ENCODE data around the gene IER5L. TPM values are rescaled to one million over a fixed set of nuclear protein-coding genes. Genes with fewer than 3 reads are reported as not detected.

IER5L gene
- total RNA-seq, 4 donors from 2014 or later, result 10.9 to 16.1 (median 12.6) TPM

DNA sequence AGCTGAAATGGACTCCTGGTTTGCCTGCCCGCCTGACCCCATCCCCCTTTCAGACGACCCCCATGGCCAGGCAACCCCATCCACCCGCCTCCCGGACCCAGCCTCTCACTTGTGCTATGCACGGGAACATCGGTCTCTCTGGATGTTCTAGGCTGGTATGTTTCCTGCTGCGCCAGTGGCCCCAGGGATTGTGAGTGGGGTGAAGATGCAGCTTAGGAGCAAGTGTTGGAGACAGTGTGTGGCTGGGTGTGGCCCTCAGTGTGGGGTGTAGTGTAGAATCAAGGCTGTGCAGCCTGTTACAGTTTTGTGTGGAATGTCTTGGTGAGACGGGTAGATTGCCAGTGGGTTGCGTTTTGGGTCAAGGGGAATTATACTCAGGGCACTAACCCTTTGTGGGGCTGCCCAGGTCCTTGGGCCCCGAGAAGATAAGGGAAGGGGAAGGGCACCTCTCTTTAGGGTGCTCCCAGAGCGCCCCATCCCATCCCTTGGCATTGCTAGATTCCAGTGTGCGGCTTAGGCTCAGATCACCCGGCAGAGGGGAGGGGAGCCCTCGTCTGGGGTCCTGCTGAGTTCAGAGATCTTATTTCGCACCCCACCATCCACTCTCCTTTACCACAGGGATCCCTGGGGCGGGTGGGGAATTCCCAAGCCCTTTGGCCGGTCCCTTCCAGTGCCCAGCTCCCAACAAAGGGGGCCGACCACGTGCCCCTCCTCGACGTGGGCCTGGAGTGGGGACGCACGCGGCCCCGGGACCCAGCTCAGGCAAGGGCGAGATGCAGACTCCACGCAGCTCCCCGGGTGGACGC, 4.6 kb downstream of the IER5L start:
- H3K4me3 ChIP-seq (ENCODE audit: low read depth, poor library complexity, severe bottlenecking), result peak overlapping the region; percentile 55
- intact Hi-C loops (cut with DNase I; ENCODE audit: low total_unique reads), result loop anchor here (10.0 kb wide), 1 partner anchor 431 kb away; no protein-coding TSS in a partner anchor
- no peak for TF ChIP-seq CTCF (IDR thresholded peaks at IDR 0.05)
- TF ChIP-seq POLR2A (IDR thresholded peaks at IDR 0.05), result no peak
- 14 to 16% methylated on average over 23 to 29 of the region's 29 CpGs for WGBS, 2 donors
- no peak for DNase-seq (ENCODE audit: low spot score in 2 of 2)

DNA sequence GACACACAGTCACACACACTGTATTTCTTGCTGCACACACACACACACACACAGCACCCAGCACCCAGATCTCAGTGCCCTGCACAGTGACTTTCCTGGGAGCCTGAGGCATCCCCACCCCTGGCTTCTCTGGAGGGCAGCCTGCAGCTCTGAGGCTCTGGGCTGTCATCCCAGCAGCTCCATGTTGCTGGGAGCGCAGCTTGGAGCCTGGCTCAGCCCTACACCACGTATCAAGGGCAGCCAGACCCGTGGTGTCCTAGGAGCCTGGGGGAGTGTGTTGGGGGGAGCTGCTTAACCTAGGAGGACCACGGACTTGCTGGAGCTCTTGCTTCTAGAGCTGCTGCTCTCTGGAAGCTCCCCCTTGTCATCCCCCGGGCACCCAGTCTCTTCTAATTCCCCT, 5.2 kb downstream of the IER5L start:
- 17 to 22% methylated on average over 3 to 5 of the region's 5 CpGs for WGBS, 2 donors
- DNase-seq (ENCODE audit: low spot score in 2 of 2), result no peak
- H3K4me3 ChIP-seq (ENCODE audit: low read depth, poor library complexity, severe bottlenecking), result no peak overlapping the region
- TF ChIP-seq CTCF (IDR thresholded peaks at IDR 0.05) (no peak), POLR2A (IDR thresholded peaks at IDR 0.05) (no peak)
- intact Hi-C loops (cut with DNase I; ENCODE audit: low total_unique reads), result loop anchor here (10.0 kb wide), 1 partner anchor 432 kb away; no protein-coding TSS in a partner anchor

DNA sequence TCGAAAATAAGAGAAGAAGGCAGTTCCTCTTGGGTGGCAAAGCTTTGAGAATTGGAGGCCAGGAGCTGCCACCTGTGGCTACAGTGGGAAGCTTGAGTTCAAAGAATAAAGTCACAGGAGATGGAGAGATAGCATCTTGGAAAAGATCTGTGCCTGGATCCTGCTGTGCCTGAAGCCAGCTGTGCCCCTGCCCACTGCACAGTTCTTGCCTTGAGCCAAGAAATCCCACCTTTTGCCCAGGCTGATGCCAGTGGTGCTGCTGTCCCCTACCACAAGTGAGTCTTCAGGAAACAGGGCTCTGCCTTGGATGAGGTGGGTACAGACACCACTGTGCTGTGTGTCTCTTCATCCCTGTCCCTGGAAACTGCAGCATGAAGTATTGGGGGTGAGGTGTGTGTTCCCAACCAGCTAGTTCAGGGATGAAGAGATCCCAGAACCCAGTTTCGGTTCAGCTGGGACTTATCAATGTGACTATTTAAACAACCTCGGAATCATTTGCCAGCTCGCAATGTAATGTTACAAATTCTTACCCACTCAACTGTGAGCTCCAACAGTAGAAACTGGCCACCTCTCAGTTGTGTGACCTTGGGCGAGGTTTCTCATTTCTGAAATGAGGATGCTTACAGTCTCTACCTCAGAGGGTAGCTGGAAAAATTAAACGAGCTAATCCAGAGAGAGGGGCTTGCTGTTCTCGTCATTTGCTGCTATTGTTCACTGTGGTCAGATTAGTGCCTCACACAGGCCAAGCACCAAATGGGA, 5.9 kb downstream of the IER5L start:
- intact Hi-C loops (cut with DNase I; ENCODE audit: low total_unique reads), result loop anchor here (10.0 kb wide), 1 partner anchor 433 kb away; no protein-coding TSS in a partner anchor
- TF ChIP-seq CTCF (IDR thresholded peaks at IDR 0.05) (no peak), POLR2A (IDR thresholded peaks at IDR 0.05) (no peak)
- no peak for DNase-seq (ENCODE audit: low spot score in 2 of 2)
- 66 to 71% methylated on average over 7 of the region's 7 CpGs for WGBS, 2 donors
- H3K4me3 ChIP-seq (ENCODE audit: low read depth, poor library complexity, severe bottlenecking), result no peak overlapping the region

DNA sequence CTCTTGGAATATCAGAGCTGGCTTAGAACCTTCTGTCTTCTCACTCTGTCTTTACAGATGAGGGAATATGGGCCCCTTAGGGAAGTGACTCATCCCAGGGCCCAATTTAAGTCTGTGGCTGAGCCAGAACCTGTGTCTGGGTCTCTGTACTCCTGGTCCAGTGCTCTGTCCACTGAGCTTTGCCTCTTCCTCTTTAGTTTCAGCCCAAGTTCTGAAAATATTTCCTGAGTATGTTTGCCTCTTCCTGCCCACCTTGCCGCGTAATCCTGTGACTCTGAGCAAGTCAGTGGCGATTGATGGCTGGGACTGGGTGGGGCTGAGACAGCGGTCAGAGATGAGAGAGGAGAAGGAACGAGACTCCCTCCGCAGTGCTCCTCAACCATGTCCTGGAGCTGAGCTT, 7.8 kb downstream of the IER5L start:
- WGBS, 2 donors, result 67% methylated on average over 6 of the region's 6 CpGs
- TF ChIP-seq CTCF (IDR thresholded peaks at IDR 0.05) (no peak), POLR2A (IDR thresholded peaks at IDR 0.05) (no peak)
- H3K4me3 ChIP-seq (ENCODE audit: low read depth, poor library complexity, severe bottlenecking), result no peak overlapping the region
- intact Hi-C loops (cut with DNase I; ENCODE audit: low total_unique reads), result loop anchor here (10.0 kb wide), 1 partner anchor 435 kb away; no protein-coding TSS in a partner anchor
- DNase-seq (ENCODE audit: low spot score in 2 of 2), result no peak

GRCh38 chr9:129166623-129167557, 11.2 kb downstream of the IER5L start:
- WGBS, 2 donors, result 9 to 14% methylated on average over 18 of the region's 18 CpGs
- DNase-seq (ENCODE audit: low spot score in 2 of 2), result peak; percentile 78 to 95
- intact Hi-C loops (cut with DNase I; ENCODE audit: low total_unique reads), result no loop called here
- TF ChIP-seq CTCF (IDR thresholded peaks at IDR 0.05), result no peak
- no peak for TF ChIP-seq POLR2A (IDR thresholded peaks at IDR 0.05)
- H3K4me3 ChIP-seq (ENCODE audit: low read depth, poor library complexity, severe bottlenecking), result no peak overlapping the region
